Memory B cell (primary cell): ENCODE results near the gene FLII.
"Not testable (repeated sequence)": the region's sequence is repeated elsewhere in the genome, so short reads cannot be mapped to it uniquely, and the experiment has no call there.

Experiments used
- ATAC-seq: fragments of 150-1000 bp; cut with Tn5 transposase; 2 replicates; pipeline ENCODE4 v1.10.0; 2021; ENCODE audit warnings: low read depth, mild to moderate bottlenecking, moderate library complexity
- DNase-seq, 2 donors: peaks; one replicate each; pipeline ENCODE4 v3.0.0; 2022; ENCODE audit warnings: low spot score in 2 of 2
- H3K27ac Mint-ChIP-seq: one replicate; pipeline ENCODE4 v1.8.0; 2022; ENCODE audit warnings: mild to moderate bottlenecking, moderate library complexity, mixed read lengths
- H3K27me3 Mint-ChIP-seq: one replicate; pipeline ENCODE4 v1.8.0; 2022; ENCODE audit warnings: mixed read lengths
- H3K36me3 Mint-ChIP-seq: one replicate; pipeline ENCODE4 v1.8.0; 2022; ENCODE audit warnings: mild to moderate bottlenecking, mixed read lengths
- H3K4me1 Mint-ChIP-seq: one replicate; pipeline ENCODE4 v1.8.0; 2022; ENCODE audit warnings: mixed read lengths
- H3K4me3 Mint-ChIP-seq: one replicate; pipeline ENCODE4 v1.8.0; 2022; ENCODE audit warnings: mild to moderate bottlenecking, moderate library complexity, mixed read lengths
- H3K9me3 Mint-ChIP-seq: one replicate; pipeline ENCODE4 v1.8.0; 2022; ENCODE audit warnings: mixed read lengths

The FLII gene

DNA sequence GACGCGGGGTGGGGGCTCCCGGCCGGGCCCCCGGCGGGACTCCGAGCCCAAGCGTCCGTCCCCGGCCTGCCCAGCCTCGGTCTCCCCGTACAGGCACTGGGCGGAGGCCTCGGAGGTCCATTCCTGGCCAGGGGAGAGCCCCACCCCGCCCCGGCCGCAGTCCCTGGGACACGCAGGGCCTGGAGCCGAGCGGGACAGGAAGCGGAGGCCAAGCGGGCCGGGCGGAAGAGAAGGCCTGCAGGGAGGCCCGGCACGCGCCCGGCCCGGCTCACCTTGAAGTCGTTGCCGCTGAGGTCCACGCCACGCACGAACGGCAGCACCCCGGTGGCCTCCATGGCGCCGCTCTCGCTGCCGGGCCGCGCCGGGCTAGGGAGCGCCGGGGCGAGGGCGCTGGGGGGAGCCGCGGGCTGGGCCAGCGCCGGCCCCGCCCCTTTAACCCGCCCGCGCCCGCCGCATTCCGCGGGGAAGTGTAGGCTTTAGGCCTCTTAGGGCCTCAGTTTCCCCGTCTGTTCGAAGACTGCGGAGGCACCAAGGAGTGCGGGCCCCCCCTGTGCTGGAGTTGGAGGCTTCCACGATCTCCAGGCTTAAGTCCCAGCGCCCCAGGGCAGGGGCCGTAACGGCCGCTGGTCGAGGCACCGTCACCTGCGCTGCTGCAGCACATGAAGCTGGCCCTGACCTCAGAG lies at the start of gene FLII:
FLII (minus strand) TSS at position 383 of the 683 bp plus-strand sequence; CDS start at position 335, 48 bp downstream.
- peaks cover 6% of the 10 kb centered on the region for H3K36me3 Mint-ChIP-seq
- H3K4me1 Mint-ChIP-seq = peaks cover 15% of the 10 kb centered on the region
- H3K9me3 Mint-ChIP-seq = no peaks in the 10 kb centered on the region
- H3K27me3 Mint-ChIP-seq = no peaks in the 10 kb centered on the region
- H3K4me3 Mint-ChIP-seq = peak within 1 kb of the TSS; percentile 93
- peak within 1 kb of the TSS; percentile 83 for H3K27ac Mint-ChIP-seq
- peak; percentile 35 to 63 for DNase-seq
- peak; percentile 50 for ATAC-seq

DNA sequence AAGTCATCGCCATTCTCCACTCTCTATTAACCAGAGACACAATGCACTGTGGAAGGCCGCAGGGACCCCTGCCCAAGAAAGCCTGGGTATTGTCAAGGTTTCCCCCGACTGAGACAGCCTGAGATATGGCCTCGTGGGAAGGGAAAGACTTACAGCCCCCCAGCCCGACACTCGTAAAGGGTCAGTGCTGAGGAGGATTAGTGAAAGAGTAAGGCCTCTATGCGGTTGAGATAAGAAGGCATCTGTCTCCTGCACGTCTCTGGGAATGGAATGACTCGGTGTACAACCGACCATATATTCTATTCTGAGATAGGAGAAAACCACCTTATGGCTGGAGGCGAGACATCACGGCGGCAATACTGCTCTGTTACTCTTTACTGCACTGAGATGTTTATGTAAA lies 44.7 kb upstream of the FLII start:
- peaks cover 29% of the 10 kb centered on the region for H3K36me3 Mint-ChIP-seq
- H3K27ac Mint-ChIP-seq = peak overlapping the region; percentile 35
- H3K9me3 Mint-ChIP-seq, DNase-seq, H3K27me3 Mint-ChIP-seq, H3K4me1 Mint-ChIP-seq, ATAC-seq, H3K4me3 Mint-ChIP-seq: not testable (repeated sequence)

DNA sequence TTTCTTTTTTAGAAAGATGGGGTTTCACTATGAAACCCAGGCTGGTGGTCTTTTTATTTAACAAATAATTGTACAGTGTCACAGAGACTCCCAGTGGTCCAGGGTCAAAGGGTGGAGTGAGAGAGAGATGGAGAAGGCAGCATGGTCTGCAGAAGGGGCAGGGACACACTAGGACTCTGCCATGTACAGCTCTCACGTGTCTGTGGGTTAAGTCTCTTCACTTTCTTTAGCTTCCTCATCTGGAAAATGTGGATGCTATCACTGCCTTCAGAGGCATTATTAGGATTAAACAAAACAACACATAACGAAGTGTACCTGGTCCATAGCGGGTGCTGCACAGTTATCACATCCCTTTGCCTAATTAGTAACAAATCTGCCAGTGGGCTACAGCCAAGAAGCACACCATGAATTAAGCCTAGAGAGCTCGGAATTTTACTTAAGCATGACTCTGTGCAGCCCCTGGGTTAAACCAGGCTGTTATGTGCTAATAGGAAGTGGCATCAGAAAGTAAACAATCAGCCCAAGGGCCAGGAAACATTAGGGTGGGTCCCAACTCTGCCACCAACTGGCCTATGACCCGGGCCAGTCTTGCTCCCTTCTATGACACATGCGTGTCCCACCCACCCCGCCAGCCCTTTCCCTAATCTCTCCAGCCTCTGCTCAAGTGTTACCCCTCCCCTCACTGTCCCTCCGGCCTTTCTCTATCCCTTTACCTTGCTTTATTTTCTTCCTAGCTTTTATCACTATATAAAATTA lies 42.4 kb upstream of the FLII start:
- ATAC-seq (no peak), DNase-seq (no peak)
- no peaks in the 10 kb centered on the region for H3K9me3 Mint-ChIP-seq
- H3K27me3 Mint-ChIP-seq = no peaks in the 10 kb centered on the region
- no peak overlapping the region for H3K4me3 Mint-ChIP-seq
- H3K36me3 Mint-ChIP-seq = peaks cover 27% of the 10 kb centered on the region
- H3K4me1 Mint-ChIP-seq = no peaks in the 10 kb centered on the region
- no peak overlapping the region for H3K27ac Mint-ChIP-seq

DNA sequence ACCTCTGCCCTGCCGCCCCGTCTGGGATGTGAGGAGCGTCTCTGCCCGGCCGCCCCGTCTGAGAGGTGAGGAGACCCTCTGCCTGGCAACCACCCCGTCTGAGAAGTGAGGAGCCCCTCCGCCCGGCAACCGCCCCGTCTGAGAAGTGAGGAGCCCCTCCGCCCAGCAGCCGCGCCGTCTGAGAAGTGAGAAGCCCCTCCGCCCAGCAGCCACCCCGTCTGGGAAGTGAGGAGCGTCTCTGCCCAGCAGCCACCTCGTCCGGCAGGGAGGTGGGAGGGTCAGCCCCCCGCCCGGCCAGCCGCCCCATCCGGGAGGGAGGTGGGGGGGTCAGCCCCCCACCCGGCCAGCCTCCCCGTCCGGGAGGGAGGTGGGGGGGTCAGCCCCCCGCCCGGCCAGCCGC lies 39.5 kb upstream of the FLII start:
- H3K27me3 Mint-ChIP-seq, DNase-seq, ATAC-seq, H3K4me3 Mint-ChIP-seq, H3K9me3 Mint-ChIP-seq, H3K27ac Mint-ChIP-seq, H3K4me1 Mint-ChIP-seq: not testable (repeated sequence)
- peaks cover 21% of the 10 kb centered on the region for H3K36me3 Mint-ChIP-seq

DNA sequence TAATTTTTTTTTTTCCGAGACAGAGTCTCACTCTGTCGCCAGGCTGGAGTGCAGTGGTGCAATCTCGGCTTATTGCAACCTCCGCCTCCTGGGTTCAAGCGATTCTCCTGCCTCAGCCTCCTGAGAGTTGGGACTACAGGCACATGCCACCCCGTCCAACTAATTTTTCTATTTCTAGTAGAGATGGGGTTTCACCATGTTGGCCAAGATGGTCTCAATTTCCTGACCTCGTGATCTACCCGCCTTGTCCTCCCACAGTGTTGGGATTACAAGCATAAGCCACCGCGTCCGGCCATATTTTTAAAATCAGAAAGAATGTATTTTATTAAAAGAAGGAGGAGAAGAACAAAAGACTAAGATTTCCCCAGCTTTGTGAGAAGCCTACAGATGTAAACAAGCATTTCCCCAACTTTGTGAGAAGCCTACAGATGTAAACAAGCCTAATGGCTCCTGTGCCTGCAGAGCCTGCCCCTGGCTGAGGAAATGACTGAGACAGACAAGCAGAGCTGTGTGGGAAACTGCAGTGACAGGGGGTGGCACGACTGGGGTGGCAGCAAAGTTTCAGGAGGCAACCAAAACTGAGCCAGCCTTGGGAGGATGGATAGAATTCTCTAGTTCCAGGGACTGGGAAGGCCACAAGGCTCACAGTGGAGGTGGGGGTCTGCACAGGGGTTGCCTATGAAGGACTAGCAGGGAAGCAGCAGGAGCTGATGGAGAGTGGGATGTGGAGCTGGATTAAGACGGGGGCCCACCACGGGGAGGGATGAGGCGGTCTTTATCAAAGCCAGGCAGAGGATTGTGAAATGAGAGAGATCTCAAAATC lies 33.4 kb upstream of the FLII start:
- no peak for ATAC-seq
- Mint-ChIP-seq H3K4me3 (no peak overlapping the region), H3K4me1 (no peaks in the 10 kb centered on the region), H3K36me3 (peaks cover 19% of the 10 kb centered on the region), H3K9me3 (no peaks in the 10 kb centered on the region), H3K27ac (no peak overlapping the region), H3K27me3 (no peaks in the 10 kb centered on the region)
- DNase-seq = no peak

DNA sequence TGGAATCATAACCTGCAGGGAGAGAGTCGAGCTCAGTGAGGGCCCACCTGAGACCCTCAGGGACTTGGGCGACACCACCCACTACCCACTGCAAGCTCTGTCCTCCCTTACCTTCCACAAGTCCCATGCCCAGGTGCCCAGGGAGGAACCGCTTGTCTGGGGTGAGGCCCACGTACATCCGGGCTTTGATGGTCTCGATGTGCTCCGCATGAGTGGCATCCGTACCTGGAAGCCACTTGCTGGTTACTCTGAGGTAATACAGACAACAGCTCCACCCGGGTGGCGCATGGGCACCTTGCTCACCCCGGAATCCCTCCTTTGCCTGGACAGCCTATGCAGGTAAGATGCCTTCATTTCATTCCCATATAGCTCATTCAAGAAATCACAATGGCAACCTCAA lies 26.8 kb upstream of the FLII start:
- Mint-ChIP-seq H3K4me1 (no peaks in the 10 kb centered on the region), H3K27ac (no peak overlapping the region), H3K9me3 (no peaks in the 10 kb centered on the region), H3K4me3 (no peak overlapping the region), H3K27me3 (no peaks in the 10 kb centered on the region), H3K36me3 (peaks cover 30% of the 10 kb centered on the region)
- DNase-seq (no peak), ATAC-seq (no peak)

DNA sequence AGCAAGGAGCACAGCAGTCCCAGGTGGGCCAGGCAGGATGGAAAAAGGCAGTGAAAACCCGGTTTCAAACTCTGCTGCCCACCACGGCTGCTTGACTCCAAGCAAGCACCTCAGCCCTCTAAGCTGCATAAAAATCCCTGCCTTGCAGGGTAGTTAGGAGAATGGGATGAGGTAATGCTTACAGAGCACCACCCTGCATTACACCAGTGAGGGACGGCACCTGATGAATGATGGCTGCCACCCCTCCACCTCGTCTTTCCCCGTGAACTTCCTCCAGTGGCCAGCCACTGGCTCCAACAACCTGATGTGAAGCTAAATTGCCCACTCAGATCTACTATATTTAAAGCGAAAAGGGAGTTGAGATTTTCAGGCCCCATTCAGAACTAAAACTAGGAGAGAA lies 23.2 kb upstream of the FLII start:
- Mint-ChIP-seq H3K4me1 (no peaks in the 10 kb centered on the region), H3K4me3 (no peak overlapping the region), H3K27ac (no peak overlapping the region), H3K9me3 (no peaks in the 10 kb centered on the region), H3K27me3 (no peaks in the 10 kb centered on the region), H3K36me3 (peaks cover 22% of the 10 kb centered on the region)
- no peak for ATAC-seq
- DNase-seq = no peak

DNA sequence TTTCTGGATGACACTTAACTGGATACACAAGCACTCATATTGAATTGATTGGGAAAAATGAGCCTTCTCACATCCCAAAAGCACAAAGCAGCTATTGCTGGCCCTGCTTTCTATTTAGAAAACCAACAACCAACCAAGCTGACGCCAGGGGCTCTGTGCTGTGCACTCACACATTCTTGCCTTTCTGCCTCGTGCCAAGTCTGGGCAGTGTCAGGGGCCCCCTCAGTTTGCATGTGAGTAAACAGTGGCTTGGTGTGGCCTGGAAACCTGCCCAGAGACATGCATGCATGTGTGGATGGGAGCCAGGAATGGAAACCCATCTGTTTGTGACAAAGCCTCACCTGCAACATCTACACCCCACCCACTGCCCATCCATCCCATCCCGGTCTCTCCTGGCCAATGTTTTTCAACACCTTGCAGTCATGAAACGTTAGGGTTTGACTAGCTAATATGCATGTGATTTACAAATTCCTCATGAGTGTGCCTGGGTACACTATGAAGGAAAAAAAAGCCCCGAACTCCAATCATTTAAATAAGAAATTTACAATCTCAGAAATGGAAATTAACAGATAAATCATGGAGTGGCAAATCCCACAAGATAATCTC lies 22.3 kb upstream of the FLII start:
- no peaks in the 10 kb centered on the region for H3K9me3 Mint-ChIP-seq
- DNase-seq = no peak
- no peaks in the 10 kb centered on the region for H3K4me1 Mint-ChIP-seq
- H3K4me3 Mint-ChIP-seq = no peak overlapping the region
- ATAC-seq = no peak
- H3K27me3 Mint-ChIP-seq = no peaks in the 10 kb centered on the region
- H3K27ac Mint-ChIP-seq = no peak overlapping the region
- peaks cover 24% of the 10 kb centered on the region for H3K36me3 Mint-ChIP-seq

DNA sequence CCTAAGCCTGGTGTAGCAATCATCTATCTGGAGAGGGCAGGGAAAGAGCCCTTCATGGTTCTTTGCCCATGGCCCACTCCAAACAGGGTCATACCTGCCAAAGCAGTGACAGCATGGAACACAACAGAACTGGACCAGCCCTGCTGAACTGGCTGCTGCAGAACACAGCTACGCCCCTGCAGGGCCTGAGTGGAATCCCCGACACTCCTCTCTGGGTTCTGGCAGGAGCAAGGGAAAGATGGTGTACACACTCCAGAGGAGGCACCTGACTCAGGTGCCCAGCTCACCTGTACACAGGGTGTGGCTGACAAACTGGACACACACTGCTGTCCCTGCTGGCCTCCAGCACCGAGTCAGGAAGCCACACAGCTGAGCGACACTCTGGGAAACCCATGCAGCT lies 21.7 kb upstream of the FLII start:
- Mint-ChIP-seq H3K4me3 (no peak overlapping the region), H3K36me3 (peaks cover 19% of the 10 kb centered on the region), H3K27ac (no peak overlapping the region), H3K9me3 (no peaks in the 10 kb centered on the region), H3K27me3 (no peaks in the 10 kb centered on the region), H3K4me1 (no peaks in the 10 kb centered on the region)
- DNase-seq (no peak), ATAC-seq (no peak)

DNA sequence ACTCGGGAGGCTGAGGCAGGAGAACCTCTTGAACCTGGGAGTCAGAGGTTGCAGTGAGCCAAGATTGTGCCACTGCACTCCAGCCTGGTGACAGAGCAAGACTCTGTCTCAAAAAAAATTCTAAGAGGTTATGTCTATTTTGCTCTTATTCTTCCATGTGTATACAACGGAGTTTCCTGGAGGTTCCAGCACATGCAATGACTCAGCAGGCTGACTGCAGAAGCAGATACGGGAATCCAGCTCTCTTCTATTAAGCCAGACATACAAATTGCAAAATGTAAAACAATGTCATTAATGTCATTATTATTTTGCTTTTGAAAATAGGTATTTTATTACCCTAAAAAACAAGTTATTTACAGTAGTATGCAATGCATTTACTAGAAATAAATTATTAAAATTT lies 20.3 kb upstream of the FLII start:
- H3K27me3 Mint-ChIP-seq = no peaks in the 10 kb centered on the region
- no peak overlapping the region for H3K27ac Mint-ChIP-seq
- DNase-seq (no peak), ATAC-seq (no peak)
- no peaks in the 10 kb centered on the region for H3K9me3 Mint-ChIP-seq
- no peak overlapping the region for H3K4me3 Mint-ChIP-seq
- peaks cover 16% of the 10 kb centered on the region for H3K36me3 Mint-ChIP-seq
- no peaks in the 10 kb centered on the region for H3K4me1 Mint-ChIP-seq

DNA sequence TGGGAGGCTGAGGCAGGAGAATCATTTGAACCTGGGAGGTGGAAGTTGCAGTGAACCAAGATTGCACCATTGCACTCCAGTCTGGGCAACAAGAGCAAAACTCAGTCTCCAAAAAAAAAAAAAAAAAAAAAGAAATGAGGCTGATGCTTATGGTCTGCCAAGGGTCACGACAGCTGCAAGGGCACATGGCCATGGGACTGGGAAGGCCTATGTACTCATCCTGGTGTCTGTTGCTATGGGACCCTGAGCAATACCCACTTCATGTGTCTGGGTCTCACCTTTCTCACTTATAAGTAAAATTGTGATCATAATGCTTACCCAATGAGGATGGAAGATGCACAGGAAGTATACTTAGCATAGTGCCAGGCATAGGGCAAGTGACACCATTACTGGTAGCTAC lies 18.5 kb upstream of the FLII start:
- Mint-ChIP-seq H3K9me3 (no peaks in the 10 kb centered on the region), H3K4me3 (no peak overlapping the region), H3K36me3 (peaks cover 15% of the 10 kb centered on the region), H3K27me3 (no peaks in the 10 kb centered on the region), H3K27ac (no peak overlapping the region), H3K4me1 (no peaks in the 10 kb centered on the region)
- ATAC-seq = no peak
- no peak for DNase-seq

DNA sequence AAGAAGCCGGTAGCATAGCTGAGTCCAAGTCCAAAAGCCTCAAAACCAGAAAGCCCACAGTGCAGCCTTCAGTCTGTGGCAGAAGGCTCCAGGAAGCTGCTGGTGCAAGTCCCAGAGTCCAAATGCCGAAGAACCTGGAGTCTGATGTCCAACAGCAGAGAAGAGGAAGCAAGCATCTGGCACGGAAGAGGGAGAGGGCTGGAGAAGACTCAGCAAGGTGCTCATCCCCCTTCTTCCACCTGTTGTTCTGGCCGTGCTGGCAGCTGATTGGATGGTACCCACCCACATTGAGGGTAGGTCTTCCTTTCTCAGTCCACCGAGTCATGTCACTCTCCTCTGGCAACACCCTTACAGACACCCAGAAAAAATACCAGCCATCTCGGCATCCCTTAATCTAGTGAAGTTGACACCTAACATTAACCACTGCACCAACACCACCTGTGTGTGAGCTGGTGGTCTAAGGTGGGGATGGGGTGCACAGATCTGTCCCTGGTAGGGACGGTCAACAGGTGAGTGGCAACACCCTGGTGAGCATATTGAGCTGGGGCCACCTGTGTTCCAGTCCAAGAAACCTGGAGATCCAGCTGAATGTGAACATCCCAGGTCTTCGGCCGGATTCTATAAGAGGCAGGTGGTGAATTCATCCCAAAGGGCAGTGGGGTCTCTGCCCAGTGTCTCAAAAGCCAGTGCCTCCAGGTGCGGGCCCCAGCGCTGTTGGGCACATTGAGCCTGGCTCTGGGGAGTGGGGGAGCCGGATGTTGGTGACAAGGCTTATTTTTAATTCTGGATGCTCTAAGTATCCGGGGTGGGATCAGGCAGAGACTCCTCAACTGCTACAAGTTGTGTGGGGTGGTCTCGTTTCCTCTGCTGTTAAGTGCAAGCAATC lies 11.8 kb upstream of the FLII start:
- H3K4me3 Mint-ChIP-seq = no peak overlapping the region
- ATAC-seq = no peak

More for the DNA sequence above, 11.8 kb upstream of the FLII start:
- Mint-ChIP-seq H3K36me3 (peaks cover 4% of the 10 kb centered on the region), H3K4me1 (no peaks in the 10 kb centered on the region), H3K9me3 (no peaks in the 10 kb centered on the region), H3K27ac (no peak overlapping the region), H3K27me3 (no peaks in the 10 kb centered on the region)
- DNase-seq = no peak
